Stimulated activated CD8-positive, alpha-beta memory T cell treated with anti-CD3 and anti-CD28 coated beads, Interleukin-4, amount 100 ng/mL, for 48 hours (primary cell): ENCODE results near the gene SHLD1.
"Not testable (repeated sequence)": the region's sequence is repeated elsewhere in the genome, so short reads cannot be mapped to it uniquely, and the experiment has no call there.

Experiments
- DNase-seq: peaks from one replicate; pipeline ENCODE4 v3.0.0-alpha.2; 2020

The SHLD1 gene, protein sequence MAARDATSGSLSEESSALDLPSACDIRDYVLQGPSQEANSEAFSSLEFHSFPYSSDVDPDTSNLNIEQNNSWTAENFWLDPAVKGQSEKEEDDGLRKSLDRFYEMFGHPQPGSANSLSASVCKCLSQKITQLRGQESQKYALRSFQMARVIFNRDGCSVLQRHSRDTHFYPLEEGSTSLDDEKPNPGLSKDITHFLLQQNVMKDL

DNA sequence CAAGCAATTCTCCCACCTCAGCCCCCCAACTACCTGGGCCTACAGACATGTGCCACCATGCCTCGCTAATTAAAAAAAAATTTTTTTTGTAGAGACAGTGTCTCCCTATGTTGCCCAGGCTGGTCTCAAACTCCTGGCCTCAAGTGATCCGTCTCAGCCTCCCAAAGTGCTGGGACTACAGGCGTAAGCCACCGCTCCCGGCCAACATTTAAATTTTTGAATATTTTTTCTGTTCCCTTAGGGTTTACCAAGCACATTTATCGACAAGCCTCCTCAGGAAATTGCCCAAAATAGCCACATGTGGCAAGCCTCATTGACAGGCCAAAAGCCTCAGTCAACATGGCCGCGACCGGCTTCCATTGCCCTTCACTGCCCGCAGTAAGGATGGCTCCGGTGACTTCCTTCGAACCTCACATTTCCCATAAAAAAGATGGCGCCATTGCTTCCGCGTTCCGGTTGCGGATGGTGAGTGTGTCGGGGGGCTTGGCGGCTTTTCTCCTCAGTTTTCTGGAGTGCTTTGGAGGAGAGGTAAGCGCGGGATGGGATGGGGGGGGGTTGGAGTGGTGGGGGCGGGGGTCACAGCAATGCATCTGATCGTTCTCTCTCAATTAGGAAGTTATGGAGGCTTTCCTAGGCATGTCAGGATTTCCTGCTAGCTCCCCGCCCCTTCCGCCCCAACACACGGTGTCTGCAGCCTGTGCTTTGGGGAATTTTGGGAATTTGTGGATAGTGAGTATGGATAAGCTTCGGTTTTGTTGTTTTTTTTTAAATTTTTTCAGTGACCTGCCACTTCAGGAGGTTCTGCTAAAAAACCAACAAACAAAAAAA lies at the start of gene SHLD1:
SHLD1 (plus strand) TSS at position 450 of the 828 bp plus-strand sequence. CDS start 22,465 bp downstream, outside the sequence.
- peak; percentile 86 for DNase-seq

DNA sequence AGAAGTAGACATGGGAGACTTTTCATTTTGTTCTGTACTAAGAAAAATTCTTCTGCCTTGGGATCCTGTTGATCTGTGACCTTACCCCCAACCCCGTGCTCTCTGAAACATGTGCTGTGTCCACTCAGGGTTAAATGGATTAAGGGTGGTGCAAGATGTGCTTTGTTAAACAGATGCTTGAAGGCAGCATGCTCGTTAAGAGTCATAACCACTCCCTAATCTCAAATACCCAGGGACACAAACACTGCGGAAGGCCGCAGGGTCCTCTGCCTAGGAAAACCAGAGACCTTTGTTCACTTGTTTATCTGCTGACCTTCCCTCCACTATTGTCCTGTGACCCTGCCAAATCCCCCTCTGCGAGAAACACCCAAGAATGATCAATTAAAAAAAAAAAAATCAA lies 47.9 kb upstream of the SHLD1 start:
- DNase-seq: not testable (repeated sequence)

DNA sequence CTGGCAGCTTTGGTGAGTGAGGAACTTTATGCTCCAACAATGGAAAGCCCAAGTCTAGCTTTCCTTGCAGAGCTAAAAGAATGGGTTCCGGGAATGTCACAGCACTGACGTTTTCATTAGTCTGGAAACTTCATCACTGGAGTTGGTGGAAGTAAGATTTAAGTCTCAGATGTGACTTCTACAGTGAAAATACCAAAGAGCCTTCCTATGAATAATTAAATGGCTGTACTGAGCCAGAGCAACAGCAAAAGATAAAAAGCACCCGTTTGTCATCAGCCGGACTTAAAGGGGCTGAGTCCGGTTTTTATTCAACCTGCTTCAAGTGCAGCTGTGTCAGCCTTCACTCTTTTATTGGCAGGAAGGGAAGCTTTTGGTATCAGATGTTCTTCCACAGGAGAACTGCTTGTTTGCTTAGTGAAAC lies 46.5 kb upstream of the SHLD1 start:
- no peak for DNase-seq

DNA sequence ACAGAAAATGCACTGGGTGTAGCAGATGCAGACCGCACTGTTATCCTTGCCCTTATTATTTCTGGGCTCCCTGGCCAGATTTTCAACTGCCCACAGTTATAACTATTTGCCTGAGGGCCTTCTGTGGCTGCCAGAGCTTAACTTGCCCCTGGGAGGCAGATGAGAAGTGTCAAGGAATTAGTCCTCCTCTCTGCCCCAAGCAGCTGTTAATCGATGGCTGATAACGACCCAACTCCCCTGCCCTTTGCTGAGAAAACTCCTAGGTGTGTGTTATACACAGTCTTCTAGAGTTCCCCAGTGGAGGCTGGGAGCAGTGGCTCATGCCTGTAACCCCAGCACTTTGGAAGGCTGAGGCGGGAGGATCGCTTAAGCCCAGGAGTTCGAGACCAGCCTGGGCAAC lies 44.4 kb upstream of the SHLD1 start:
- no peak for DNase-seq

DNA sequence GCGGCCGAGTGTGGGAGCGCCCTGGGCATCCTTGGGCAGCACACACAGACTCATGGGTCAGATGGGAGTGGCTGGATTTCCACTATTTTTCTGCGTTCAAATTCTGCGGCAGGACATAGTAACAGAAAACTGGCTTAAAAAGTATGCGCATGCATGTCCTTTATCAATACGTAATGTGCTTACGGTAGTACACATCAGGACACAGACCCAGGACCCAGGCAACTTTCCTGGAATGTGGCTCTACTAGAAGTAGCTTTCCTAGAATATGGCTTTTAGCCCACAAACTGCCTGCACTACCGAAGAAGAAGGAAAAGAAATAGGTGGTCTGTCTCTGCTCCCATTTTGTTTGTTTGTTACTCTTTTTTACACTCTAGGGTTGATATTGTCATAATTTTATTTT lies 43.4 kb upstream of the SHLD1 start:
- no peak for DNase-seq

DNA sequence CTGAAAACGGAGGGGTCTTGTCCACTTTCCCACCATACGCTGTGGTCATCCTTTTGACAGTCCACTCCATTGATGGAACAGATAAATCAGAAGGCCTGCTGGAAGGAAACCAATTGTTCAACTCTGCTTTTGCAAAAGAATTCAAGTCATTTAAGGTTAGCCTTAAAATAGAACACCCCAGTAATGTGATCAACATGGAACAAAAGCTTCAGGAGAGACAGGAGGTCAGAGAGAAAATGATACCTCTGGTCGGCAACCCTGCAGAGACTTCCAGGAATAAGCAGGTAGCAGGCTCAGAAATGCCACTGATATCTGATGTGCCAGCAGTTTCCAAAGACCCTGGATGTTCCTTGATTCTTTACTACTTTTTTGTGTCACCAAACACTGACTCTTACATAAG lies 39.6 kb upstream of the SHLD1 start:
- no peak for DNase-seq

DNA sequence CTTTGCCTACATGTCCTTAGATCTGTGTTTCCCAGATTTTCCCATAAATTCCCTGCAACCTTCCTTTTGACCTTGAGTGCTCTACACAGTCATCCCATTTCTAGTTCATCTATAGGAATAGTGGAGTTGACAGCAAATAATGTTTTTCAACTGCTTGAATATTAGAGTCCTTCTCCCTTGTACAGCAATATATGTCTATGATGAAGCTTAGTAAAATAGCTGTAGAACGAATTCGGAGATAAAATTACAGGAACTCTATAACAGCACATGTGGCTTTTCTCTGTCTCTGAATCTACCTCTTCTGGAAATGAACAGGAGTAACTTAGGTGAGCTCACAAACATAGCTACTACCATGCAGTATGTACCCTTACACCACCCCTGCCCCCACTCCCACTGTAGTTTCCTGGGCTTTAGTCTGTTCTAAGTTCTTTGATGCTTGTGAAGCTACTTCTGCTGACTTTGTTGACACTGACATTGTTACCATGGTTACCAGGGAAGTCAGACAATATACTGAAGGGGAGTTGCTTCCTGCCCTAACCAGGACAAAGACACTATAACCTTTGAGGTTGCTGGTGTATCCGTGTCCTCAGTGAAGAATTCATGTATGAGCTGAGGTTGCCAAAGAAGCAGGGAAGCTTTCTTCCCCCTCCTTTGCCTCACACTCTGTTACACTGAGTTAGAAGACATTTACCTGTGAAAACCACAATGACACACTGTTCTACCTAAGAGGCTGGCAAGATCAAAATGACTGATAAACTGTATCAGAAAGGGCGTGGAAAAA lies 35.8 kb upstream of the SHLD1 start:
- peak; percentile 57 for DNase-seq

DNA sequence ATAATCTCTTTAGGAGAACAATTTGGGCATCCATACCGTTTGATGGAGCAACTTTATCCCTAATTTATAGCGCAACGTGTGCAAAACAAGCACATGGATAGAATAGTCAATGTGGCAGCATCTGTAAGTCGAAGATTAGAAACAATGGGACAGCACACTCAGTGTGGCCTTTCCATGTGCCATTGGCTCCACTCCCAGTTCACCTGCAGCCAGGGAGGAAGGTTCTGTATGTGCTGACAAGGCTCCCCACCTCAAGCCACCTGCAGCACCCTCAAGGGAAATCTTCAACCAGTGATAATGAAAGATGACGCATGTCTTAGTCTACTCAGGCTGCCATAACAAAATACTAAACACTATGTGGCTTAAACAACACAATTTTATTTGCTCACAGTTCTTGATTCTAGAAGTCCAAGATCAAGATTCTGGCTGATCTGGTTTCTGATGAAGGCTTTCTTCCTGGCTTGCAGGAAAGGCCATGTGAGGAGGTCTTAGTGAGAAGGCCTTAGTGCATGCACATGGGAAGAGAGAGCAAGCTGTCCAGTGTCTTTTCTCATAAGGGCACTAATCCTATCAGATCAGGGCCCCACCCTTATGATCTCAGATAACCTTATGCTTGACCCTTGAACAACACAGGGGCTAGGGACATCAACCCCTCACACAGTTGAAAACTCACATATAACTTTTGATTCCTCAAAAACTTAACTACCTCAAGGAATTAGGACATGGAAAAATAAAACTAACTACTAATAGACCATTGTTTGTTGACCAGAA lies 34.9 kb upstream of the SHLD1 start:
- DNase-seq: peak; percentile 47

DNA sequence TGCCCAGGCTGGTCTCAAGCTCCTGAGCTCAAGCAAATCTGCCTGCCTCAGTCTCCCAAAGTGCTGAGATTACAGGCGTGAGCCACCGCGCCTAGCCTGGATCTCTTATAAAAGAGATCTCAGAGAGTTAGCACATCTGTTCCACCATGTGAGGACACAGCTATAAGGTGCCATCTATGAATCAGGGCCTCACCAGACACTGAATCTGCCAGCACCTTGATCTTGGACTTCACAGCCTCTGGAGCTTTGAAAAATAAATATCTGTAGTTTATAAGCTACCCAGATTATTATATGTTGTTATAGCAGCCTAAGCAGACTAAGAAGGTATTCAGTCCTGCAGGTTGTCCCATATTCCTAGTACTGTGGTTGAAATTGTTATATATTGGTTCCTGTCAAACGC lies 33.2 kb upstream of the SHLD1 start:
- no peak for DNase-seq

DNA sequence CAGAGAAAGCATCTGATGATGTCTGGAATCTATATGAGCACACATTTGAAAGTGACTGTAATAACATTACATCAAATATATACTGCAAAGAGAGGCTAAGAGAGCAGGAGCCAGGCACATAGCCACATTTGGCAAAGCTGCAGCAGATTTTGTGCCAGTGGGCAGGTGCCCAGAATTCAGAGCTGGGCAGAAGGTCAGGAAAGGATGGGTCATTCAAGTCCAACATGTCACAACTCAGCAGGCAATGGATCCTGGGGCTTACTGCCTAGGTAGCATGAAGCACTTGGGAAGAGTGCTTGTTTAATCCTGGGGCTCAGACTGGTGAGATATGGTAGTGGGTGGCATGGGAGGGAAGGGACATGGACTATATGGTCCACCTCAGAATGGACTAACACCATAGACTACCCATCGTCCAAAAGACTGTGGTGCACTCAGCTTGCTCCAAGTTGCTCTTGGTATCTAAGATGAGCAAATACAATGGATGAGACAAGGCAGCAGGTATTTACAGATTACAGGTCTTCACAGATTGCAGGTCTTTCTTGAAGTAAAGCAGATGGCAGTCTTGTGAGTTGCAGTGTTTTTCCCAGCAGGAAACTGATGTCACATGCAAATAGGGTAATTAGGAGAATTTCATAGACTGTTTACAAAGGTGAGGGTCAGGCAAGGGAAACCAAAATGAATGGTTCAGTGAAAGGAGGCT lies 31.2 kb upstream of the SHLD1 start:
- DNase-seq: no peak

DNA sequence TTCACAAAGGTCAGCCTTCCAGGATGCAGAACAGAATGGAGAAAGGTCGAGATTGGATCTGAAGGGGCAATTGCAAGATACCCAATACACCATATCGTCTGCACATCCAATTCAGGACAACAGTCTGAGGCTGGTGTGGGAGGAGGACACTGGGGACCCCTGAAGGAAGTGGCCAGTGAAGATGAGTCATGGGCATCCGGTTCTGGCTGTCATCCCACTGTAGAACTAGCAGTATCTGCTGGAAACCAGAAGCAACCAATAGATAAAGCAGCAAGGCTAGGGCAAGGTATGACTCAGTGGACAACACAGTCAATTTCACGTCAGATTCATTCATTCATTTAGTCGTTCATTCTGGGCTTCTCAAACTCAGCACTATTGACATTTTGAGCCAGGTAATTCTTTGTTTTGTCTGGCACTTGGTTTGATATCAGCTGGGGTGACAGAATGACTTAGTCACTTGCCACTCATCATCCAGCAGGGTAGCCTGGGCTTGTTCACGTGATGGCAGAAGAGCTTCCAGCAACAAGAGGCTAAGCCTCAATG lies 30.3 kb upstream of the SHLD1 start:
- DNase-seq: no peak

DNA sequence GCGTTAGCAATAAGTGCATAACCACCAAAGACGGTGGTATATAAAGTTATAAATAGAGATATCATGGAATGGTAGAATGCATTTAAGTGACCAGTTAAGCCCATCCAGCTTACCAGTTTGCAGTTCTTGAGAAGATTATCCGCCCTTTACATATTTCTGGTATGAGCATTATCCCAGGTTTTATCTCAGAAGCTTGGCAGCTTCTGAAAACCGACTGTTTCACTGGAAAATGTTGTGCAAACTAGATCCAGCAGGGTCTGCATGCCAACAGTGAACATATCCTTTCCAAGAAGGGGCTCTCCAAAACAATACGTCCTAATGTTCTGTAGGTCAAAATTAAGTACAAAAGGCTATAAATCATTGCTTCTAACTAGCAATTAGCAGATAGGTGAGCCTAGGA lies 29.5 kb upstream of the SHLD1 start:
- DNase-seq: no peak

DNA sequence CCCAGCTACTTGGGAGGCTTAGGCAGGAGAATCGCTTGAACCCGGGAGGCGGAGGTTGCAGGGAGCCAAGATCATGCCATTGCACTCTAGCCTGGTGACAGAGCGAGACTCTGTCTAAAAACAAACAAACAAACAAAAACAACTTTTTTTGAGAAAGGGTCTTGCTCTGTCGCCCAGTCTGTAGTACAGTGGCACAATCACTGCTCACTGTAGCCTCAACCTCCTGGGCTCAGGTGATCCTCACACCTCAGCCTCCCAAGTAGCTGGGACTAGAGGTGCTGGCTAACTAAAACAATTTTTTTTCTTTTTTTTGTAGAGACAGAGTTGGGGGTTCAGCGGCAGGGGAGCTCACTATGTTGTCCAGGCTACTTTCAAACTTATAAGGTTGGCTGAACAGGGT lies 28.8 kb upstream of the SHLD1 start:
- not testable (repeated sequence) for DNase-seq

DNA sequence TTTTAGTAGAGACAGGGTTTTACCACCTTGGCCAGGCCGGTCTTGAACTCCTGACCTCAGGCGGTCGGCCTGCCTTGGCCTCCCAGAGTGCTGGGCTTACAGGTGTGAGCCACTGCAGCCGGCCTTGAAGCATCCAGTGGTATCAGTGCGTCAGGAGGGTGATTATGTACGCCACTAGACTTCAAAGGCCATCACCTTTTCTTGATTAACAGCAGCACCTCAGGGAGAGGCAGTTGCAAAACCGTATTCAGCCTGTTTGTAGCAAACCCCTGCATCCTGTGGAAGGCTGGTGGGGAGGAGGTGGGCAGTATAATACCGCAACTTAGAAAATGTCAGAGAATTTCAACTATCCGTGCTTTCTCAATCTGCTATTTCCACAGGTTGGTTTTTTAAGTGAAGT lies 27.3 kb upstream of the SHLD1 start:
- no peak for DNase-seq

DNA sequence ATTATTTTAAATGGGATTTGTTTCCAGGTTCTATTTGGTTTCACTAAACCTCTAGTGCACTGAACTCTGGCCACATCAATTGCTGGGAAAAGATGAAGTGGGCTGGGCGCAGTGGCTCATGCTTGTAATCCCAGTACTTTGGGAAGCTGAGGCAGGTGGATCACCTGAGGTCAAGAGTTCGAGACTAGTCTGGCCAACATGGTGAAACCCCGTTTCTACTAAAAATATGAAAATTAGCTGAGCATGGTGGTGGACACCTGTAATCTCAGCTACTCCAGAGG lies 25.1 kb upstream of the SHLD1 start:
- DNase-seq: not testable (repeated sequence)

DNA sequence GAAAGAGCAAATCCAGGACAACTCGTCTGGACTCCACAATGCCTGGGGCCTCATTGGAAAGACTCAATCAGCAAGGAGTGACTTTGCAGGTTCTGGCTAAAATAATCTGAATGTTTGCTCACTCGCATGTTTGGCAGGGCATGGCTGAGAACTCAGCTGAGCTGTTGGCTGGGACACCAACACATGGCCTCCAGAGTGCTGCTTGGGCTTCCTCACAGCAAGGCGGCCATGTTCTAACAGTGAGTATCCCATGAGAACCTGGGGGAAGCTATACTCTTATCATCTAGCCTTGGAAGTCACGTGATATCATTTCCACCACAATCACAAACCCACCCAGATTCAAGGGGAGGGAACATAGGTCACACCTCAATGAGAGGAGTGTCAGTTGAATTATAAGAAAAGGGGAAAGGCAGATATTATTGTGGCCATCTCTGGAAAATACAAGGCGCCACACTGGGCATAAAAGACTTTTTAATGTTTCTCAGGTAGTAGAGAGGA lies 23.1 kb upstream of the SHLD1 start:
- no peak for DNase-seq

DNA sequence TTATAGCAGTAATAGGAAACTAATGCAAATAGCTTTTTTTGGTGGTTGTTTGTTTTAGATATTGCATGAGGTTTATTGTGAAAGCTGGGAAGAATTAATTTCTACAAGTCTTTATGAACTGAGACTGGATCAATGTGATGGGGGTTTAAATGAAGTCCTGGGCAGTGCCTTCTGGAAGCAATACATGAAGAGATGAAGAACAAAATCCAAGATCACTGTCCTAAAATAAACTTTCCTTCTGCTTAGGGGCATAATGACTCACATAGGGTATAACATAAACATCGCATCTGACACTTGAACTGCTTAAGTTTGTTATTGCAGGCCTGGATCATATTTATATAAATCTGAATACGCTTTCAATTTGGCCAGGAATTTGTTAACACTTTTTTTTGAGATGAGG lies 20.9 kb upstream of the SHLD1 start:
- no peak for DNase-seq

DNA sequence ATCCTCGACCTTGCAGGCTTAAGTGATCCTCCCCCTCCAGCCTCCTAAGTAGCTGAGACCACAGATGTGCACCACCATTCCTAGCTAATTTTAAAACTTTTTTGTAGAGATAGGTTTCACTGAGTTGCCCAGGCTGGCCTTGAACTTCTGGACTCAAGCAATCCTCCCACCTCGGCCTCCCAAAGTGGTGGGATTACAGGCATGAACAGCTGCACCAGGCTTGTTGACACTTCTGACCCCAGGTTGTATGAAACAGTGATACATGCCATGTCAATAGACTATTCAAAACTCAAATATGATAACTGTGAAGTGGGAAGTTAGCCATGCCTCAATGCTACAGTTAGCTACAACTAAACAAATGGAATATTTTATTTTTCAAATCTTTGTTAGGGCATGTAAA lies 20.1 kb upstream of the SHLD1 start:
- no peak for DNase-seq

DNA sequence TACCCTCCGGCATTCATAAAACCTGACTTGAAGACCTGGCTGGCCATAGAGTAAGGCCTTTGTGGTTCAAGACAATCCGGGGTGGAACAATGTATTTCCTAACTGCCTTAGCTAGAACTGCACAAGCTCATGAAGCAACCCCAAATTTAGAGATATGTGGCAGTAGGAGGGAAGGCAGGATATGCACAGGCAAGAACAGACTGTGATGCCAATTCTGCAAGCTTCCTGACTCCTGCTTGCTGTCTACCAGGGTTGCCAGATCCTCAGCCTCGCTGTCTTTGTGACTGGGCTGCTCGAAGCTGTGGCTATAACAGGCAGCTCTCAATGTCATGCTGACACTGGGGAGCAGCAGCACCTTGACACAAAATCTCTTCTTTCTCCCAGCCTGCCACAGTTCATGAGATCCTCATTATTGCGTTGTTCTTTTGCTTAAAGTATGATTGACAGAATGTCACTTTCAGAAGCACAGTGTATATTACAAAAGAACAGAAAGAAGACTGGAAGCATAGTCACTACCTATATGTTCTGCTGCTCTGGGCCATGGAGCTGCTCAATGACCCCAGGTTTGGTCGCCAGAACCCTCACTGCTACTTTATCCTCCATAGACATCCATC lies 18.3 kb upstream of the SHLD1 start:
- DNase-seq: no peak

DNA sequence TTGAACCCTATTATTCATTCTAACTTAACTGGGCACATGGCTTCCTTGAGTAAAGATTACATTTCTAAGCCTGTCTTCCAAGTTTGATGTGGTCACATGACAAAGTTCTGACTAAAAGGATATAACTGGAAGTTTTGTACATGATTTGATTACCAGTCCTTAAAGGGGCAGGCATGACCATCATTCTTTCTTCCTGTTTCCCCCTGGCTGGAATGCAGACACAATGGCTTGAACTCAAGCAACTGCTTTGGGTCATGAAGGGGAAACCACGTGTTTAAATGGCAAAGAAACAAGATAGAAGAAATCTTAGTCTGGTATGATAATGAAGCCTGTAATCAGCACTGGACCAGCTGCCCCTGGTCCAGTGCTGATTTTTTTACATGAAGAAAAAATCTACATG lies 15.6 kb upstream of the SHLD1 start:
- DNase-seq: no peak

DNA sequence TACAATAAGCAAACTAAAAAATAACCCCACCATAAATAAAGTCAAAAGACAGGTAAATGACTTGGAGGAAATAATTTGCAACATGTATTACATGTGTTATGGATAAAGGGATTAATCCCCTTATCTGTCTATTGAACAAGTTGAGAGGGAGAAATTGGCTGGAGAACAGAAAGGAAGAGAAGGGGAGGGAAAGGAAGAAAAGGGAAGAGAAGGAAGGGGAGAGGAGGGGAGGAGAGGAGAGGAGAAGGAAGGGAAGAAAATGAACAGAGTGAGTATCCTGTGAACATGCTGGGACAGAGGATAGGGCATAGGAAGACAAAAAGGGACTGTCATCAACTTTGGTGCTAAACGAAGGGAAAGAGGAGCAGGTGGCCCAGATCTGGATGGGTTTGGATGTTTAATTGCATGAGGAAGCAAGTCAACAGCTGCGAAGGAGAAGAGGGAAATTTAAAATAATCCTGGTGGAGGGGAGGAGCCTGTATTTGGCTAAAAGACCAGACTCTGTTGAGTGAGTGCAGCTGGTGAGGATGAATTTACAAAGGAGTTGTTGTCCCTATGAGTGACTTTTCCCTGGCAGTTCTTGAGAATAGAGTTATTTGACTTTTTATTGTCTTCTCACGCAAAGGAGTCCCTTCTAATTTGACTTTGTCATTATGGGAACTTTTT lies 14.2 kb upstream of the SHLD1 start:
- DNase-seq: no peak
